HCT116 (cell line): ENCODE results near the gene DOK7. TPM values are rescaled to one million over a fixed set of nuclear protein-coding genes. Genes with fewer than 3 reads are reported as not detected.

Source experiments
- ATAC-seq: fragments of 200-7000 bp; cut with Tn5 transposase; 2 replicates; pipeline ENCODE4 v1.9.1; 2020; ENCODE audit warnings: mild to moderate bottlenecking, moderate library complexity
- BruUV-seq: library from RNA; stranded (reverse); fragments of 400-500 nt; replicated peaks from 2 replicates; lab custom pipeline; 2021; lab: Mats Ljungman, UMichigan
- CTCF ChIA-PET: fragments of 300-600 bp; sonication (Branson Sonifier 250); formaldehyde crosslinking; loops from one replicate; lab custom pipeline; 2021; ENCODE audit warnings: antibody characterized with exemption; lab: Charles Lee
- POLR2A ChIA-PET: fragments of 300-600, 350-600 bp; sonication (Branson Sonifier 250); formaldehyde crosslinking; loops from one replicate; lab custom pipeline; 2021; ENCODE audit warnings: antibody characterized with exemption; lab: Charles Lee
- RAD21 ChIA-PET, 2 experiments: fragments of 300-600 bp; sonication (Branson Sonifier 250); formaldehyde crosslinking; loops; one replicate each; lab custom pipeline; 2023; ENCODE audit warnings: low total read pairs in 2 of 2; ENCODE audit not compliant: uncharacterized antibody in 2 of 2, unreplicated experiment in 2 of 2, low non-redundant PET in 1 of 2; lab: Charles Lee
- DNase-seq: peaks from one replicate; pipeline ENCODE4 v3.0.0-alpha.2; 2010; ENCODE audit warnings: low read depth, low spot score
- H2AFZ ChIP-seq: fragments of 200-600 bp; shearing (Covaris generic), sonication (generic); 2 replicates; pipeline ENCODE4 v1.6.1; 2017; ENCODE audit warnings: low read depth, mixed run types, mixed read lengths, antibody characterized with exemption, low read length; ENCODE audit not compliant: poor library complexity, severe bottlenecking
- H3K27ac ChIP-seq: 2 replicates; pipeline ENCODE4 v1.5.1; 2012; ENCODE audit warnings: low read depth, low read length
- H3K27me3 ChIP-seq: fragments of 200-600 bp; sonication (generic); 2 replicates; pipeline ENCODE4 v1.6.1; 2016; ENCODE audit warnings: mixed run types, low read length, mixed read lengths; ENCODE audit not compliant: insufficient read depth
- H3K36me3 ChIP-seq, 2 experiments: fragments of 200-500 bp in 1 of 2; fragments of 200-600 bp in 1 of 2; sonication (Bioruptor generic) in 1 of 2; sonication (generic) in 1 of 2; 2 replicates each; pipeline versions ENCODE4 v1.5.1 to v1.6.1; 2014 to 2016; ENCODE audit warnings: low read length in 2 of 2, inconsistent platforms in 1 of 2, mixed read lengths in 1 of 2, mixed run types in 1 of 2; ENCODE audit not compliant: insufficient read depth in 2 of 2, control insufficient read depth in 1 of 2
- H3K4me1 ChIP-seq, 2 experiments: fragments of 200-600 bp in 1 of 2; sonication (generic) in 1 of 2; 2 replicates each; pipeline versions ENCODE4 v1.5.1 to v1.6.1; 2012 to 2017; ENCODE audit warnings: low read length in 2 of 2, inconsistent platforms in 1 of 2, mild to moderate bottlenecking in 1 of 2, mixed read lengths in 1 of 2, mixed run types in 1 of 2, moderate library complexity in 1 of 2; ENCODE audit not compliant: insufficient read depth in 2 of 2, control insufficient read depth in 1 of 2
- H3K4me2 ChIP-seq: fragments of 200-600 bp; sonication (generic); 2 replicates; pipeline ENCODE4 v1.6.1; 2017; ENCODE audit warnings: mixed run types, low read length, mixed read lengths
- H3K4me3 ChIP-seq, 2 experiments: fragments of 200-600 bp in 1 of 2; sonication (generic) in 1 of 2; replicated peaks in 1 of 2; 2 replicates each; pipeline ENCODE4 v1.5.1; 2011 to 2016; ENCODE audit warnings: low read length in 2 of 2, control low read depth in 1 of 2, low read depth in 1 of 2, mild to moderate bottlenecking in 1 of 2, mixed read lengths in 1 of 2, mixed run types in 1 of 2
- H3K79me2 ChIP-seq: fragments of 200-600 bp; sonication (generic); 2 replicates; pipeline ENCODE4 v1.6.1; 2017; ENCODE audit warnings: mild to moderate bottlenecking, mixed run types, low read length, moderate library complexity, mixed read lengths; ENCODE audit not compliant: insufficient read depth
- H3K9ac ChIP-seq: fragments of 200-600 bp; sonication (generic); 2 replicates; pipeline ENCODE4 v1.6.1; 2016; ENCODE audit warnings: low read length, mixed read lengths
- H3K9me2 ChIP-seq: fragments of 200-600 bp; sonication (generic), shearing (Covaris generic); 2 replicates; pipeline ENCODE4 v1.6.1; 2017; ENCODE audit warnings: mixed run types, mild to moderate bottlenecking, moderate library complexity; ENCODE audit not compliant: insufficient read depth
- H3K9me3 ChIP-seq, 2 experiments: fragments of 200-500 bp in 1 of 2; fragments of 200-600 bp in 1 of 2; sonication (Bioruptor generic) in 1 of 2; sonication (generic) in 1 of 2; 2 replicates each; pipeline ENCODE4 v1.6.1; 2014 to 2017; ENCODE audit warnings: low read length in 2 of 2, mixed read lengths in 2 of 2, inconsistent platforms in 1 of 2, low read depth in 1 of 2, mild to moderate bottlenecking in 1 of 2, mixed run types in 1 of 2, moderate library complexity in 1 of 2; ENCODE audit not compliant: control insufficient read depth in 1 of 2, insufficient read depth in 1 of 2
- H4K20me1 ChIP-seq: fragments of 200-600 bp; sonication (generic), shearing (Covaris generic); 2 replicates; pipeline ENCODE4 v1.6.1; 2017; ENCODE audit warnings: mixed run types, mild to moderate bottlenecking, moderate library complexity; ENCODE audit not compliant: insufficient read depth
- CBX3 ChIP-seq: IDR thresholded peaks from 2 replicates; pipeline ENCODE4 v1.6.1; 2012; ENCODE audit warnings: low read depth
- CTCF ChIP-seq, 3 experiments: fragments of 200-600 bp in 1 of 3; sonication (generic) in 1 of 3; IDR thresholded peaks in 2 of 3; conservative IDR thresholded peaks in 1 of 3; 2 replicates each; pipeline ENCODE4 v1.5.1; 2012 to 2017; ENCODE audit warnings: low read depth in 2 of 3, low read length in 2 of 3, antibody characterized with exemption in 1 of 3, borderline replicate concordance in 1 of 3, control low read depth in 1 of 3, mild to moderate bottlenecking in 1 of 3, mixed read lengths in 1 of 3, mixed run types in 1 of 3, moderate library complexity in 1 of 3; ENCODE audit not compliant: insufficient read depth in 1 of 3
- EGR1 ChIP-seq: IDR thresholded peaks from 2 replicates; pipeline ENCODE4 v1.6.1; 2012; ENCODE audit warnings: low read depth
- EZH2 ChIP-seq: fragments of 200-600 bp; sonication (generic); IDR thresholded peaks from 2 replicates; pipeline ENCODE4 v1.6.1; 2017; ENCODE audit warnings: antibody characterized with exemption, mixed run types
- POLR2A ChIP-seq: IDR thresholded peaks from 2 replicates; pipeline ENCODE4 v1.7.0; 2011; ENCODE audit warnings: borderline replicate concordance; ENCODE audit not compliant: insufficient read depth, insufficient read length; ENCODE audit errors: extremely low read depth
- POLR2AphosphoS5 ChIP-seq: IDR thresholded peaks from 2 replicates; pipeline ENCODE4 v1.6.1; 2011; ENCODE audit warnings: mild to moderate bottlenecking, low read depth, low read length, moderate library complexity
- RAD21 ChIP-seq: IDR thresholded peaks from 2 replicates; pipeline ENCODE4 v1.6.1; 2012; ENCODE audit warnings: low read depth, mild to moderate bottlenecking
- SIN3A ChIP-seq: IDR thresholded peaks from 2 replicates; pipeline ENCODE4 v1.6.1; 2012; ENCODE audit warnings: low read depth
- SP1 ChIP-seq: IDR thresholded peaks from 2 replicates; pipeline ENCODE4 v1.6.1; 2012; ENCODE audit warnings: low read depth
- SRF ChIP-seq: IDR thresholded peaks from 2 replicates; pipeline ENCODE4 v1.6.1; 2012; ENCODE audit warnings: low read depth
- TCF7L2 ChIP-seq: IDR thresholded peaks from 2 replicates; pipeline ENCODE4 v1.7.0; 2011; ENCODE audit warnings: borderline replicate concordance, inconsistent platforms; ENCODE audit not compliant: insufficient read depth, insufficient read length; ENCODE audit errors: extremely low read depth
- ZFX ChIP-seq: fragments of 450-650 bp; IDR thresholded peaks from 2 replicates; pipeline ENCODE4 v1.6.1; 2017
- intact Hi-C: fragments of 100-400 bp; cut with micrococcal nuclease; formaldehyde crosslinking; loops from 2 replicates; pipeline ENCODE4 v1.10.0; 2022
- total RNA-seq: library from RNA; stranded (reverse); gene quantifications from one replicate; pipeline ENCODE4 v1.2.1, GENCODE V29; 2021; ENCODE audit not compliant: unreplicated experiment
- TF ChIP-seq, protein P1 (sequence below): IDR thresholded peaks from 2 replicates; pipeline ENCODE4 v1.6.1; 2012
- TF ChIP-seq, protein P2 (sequence below): IDR thresholded peaks from 2 replicates; pipeline ENCODE4 v1.6.1; 2011; ENCODE audit warnings: mild to moderate bottlenecking, low read length, moderate library complexity; ENCODE audit not compliant: insufficient replicate concordance; ENCODE audit errors: extremely low read depth

Gene DOK7
- total RNA-seq, 1 experiment from 2014 or later = 2.4 TPM

- no TSS peak for BruUV-seq
- H3K27ac ChIP-seq = no peak overlapping the region
- CTCF ChIA-PET = no interaction called here
Measured at GRCh38 chr4:3415471-3416141, 47.5 kb upstream of the DOK7 start.

GRCh38 chr4:3416270-3416669 is 46.8 kb upstream of the DOK7 start:
- Histone ChIP-seq H3K27ac (no peak overlapping the region), H3K27me3 (no peaks in the 10 kb centered on the region), H2AFZ (no peak overlapping the region), H3K4me2 (no peak overlapping the region), H3K4me3 (no peak overlapping the region), H3K9me3 (no peaks in the 10 kb centered on the region), H4K20me1 (no peaks in the 10 kb centered on the region), H3K79me2 (no peaks in the 10 kb centered on the region)
- intact Hi-C loops = no loop called here
- BruUV-seq = no TSS peak
- ATAC-seq (no peak), DNase-seq (no peak)
- POLR2A ChIA-PET = no interaction called here
- TF ChIP-seq RAD21 = no peak
- TF ChIP-seq POLR2A = no peak
- no peak for TF ChIP-seq SP1
- no peak for TF ChIP-seq EGR1
- TF ChIP-seq TCF7L2 = no peak
- TF ChIP-seq CBX3 = no peak
- TF ChIP-seq, protein P1, sequence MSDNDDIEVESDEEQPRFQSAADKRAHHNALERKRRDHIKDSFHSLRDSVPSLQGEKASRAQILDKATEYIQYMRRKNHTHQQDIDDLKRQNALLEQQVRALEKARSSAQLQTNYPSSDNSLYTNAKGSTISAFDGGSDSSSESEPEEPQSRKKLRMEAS = no peak
- no peak for TF ChIP-seq ZFX
- TF ChIP-seq, protein P2, sequence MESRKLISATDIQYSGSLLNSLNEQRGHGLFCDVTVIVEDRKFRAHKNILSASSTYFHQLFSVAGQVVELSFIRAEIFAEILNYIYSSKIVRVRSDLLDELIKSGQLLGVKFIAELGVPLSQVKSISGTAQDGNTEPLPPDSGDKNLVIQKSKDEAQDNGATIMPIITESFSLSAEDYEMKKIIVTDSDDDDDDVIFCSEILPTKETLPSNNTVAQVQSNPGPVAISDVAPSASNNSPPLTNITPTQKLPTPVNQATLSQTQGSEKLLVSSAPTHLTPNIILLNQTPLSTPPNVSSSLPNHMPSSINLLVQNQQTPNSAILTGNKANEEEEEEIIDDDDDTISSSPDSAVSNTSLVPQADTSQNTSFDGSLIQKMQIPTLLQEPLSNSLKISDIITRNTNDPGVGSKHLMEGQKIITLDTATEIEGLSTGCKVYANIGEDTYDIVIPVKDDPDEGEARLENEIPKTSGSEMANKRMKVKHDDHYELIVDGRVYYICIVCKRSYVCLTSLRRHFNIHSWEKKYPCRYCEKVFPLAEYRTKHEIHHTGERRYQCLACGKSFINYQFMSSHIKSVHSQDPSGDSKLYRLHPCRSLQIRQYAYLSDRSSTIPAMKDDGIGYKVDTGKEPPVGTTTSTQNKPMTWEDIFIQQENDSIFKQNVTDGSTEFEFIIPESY = no peak
- no peak for TF ChIP-seq CTCF (IDR thresholded peaks at IDR 0.05 in 2 of 3, conservative IDR thresholded peaks at IDR 0.05 in 1 of 3; ENCODE audit: borderline replicate concordance in 1 of 3, insufficient read depth in 1 of 3, low read depth in 2 of 3, low read length in 2 of 3)
- no peak for TF ChIP-seq SRF
- no peak for TF ChIP-seq POLR2AphosphoS5
- TF ChIP-seq EZH2 = no peak
- TF ChIP-seq, all 23 proteins: peak for 0
- H3K4me1 ChIP-seq = no peaks in the 10 kb centered on the region
- H3K9me2 ChIP-seq = no peaks in the 10 kb centered on the region
- ChIA-PET CTCF (no interaction called here), RAD21 (no interaction called here)
- H3K9ac ChIP-seq = no peak overlapping the region
- H3K36me3 ChIP-seq = no peaks in the 10 kb centered on the region

More at GRCh38 chr4:3415471-3416141, 47.5 kb upstream of the DOK7 start:
- DNase-seq (no peak), ATAC-seq (no peak)
- ChIA-PET RAD21 (no interaction called here), POLR2A (no interaction called here)
- no peak overlapping the region for H3K4me2 ChIP-seq
- no peaks in the 10 kb centered on the region for H3K36me3 ChIP-seq
- no peaks in the 10 kb centered on the region for H3K4me1 ChIP-seq
- H3K9ac ChIP-seq = no peak overlapping the region
- H3K79me2 ChIP-seq = no peaks in the 10 kb centered on the region
- no peak overlapping the region for H2AFZ ChIP-seq
- no peak overlapping the region for H3K4me3 ChIP-seq
- no peaks in the 10 kb centered on the region for H4K20me1 ChIP-seq
- no peaks in the 10 kb centered on the region for H3K9me3 ChIP-seq
- no peaks in the 10 kb centered on the region for H3K9me2 ChIP-seq
- no peaks in the 10 kb centered on the region for H3K27me3 ChIP-seq
- no peak for TF ChIP-seq SIN3A
- TF ChIP-seq SRF = no peak
- intact Hi-C loops = no loop called here
